Large intestine (tissue), 3 donors: Measurements from ENCODE around the gene MTFMT. TPM values are rescaled to one million over a fixed set of nuclear protein-coding genes. Genes with fewer than 3 reads are reported as not detected.
"Not testable (repeated sequence)": the region's sequence is repeated elsewhere in the genome, so short reads cannot be mapped to it uniquely, and the experiment has no call there.

Experiments
- DNase-seq, 2 donors: peaks; one replicate each; pipeline versions ENCODE4 v3.0.0 to v3.0.0-alpha.2; 2013
- H3K27ac ChIP-seq: one replicate; pipeline ENCODE4 v1.5.1; 2013; ENCODE audit warnings: low read length
- H3K27me3 ChIP-seq: 2 replicates; pipeline ENCODE4 v1.6.1; 2013; ENCODE audit warnings: low read length; ENCODE audit not compliant: control insufficient read depth, insufficient read depth
- H3K36me3 ChIP-seq: 2 replicates; pipeline ENCODE4 v1.6.1; 2013; ENCODE audit warnings: low read length; ENCODE audit not compliant: control insufficient read depth, insufficient read depth
- H3K4me1 ChIP-seq: one replicate; pipeline ENCODE4 v1.6.1; 2013; ENCODE audit warnings: low read length; ENCODE audit not compliant: control insufficient read depth, insufficient read depth
- H3K4me3 ChIP-seq: one replicate; pipeline ENCODE4 v1.5.1; 2013; ENCODE audit warnings: low read length
- H3K9me3 ChIP-seq: one replicate; pipeline ENCODE4 v1.6.1; 2013; ENCODE audit warnings: mild to moderate bottlenecking, low read depth, low read length, moderate library complexity; ENCODE audit not compliant: control insufficient read depth
- WGBS: methylation state at CpG from one replicate; pipeline ENCODE4 v1.1.5; 2013; ENCODE audit warnings: low lambda C conversion rate; ENCODE audit not compliant: insufficient coverage; 5-methylcytosine and 5-hydroxymethylcytosine counted together
- polyA plus RNA-seq: library from polyadenylated mRNA; unstranded; fragments of 120-200 nt; gene quantifications from one replicate; pipeline ENCODE4 v1.2.1, GENCODE V29; 2013

Gene MTFMT
- polyA plus RNA-seq, 1 donor: 14.4 TPM

DNA sequence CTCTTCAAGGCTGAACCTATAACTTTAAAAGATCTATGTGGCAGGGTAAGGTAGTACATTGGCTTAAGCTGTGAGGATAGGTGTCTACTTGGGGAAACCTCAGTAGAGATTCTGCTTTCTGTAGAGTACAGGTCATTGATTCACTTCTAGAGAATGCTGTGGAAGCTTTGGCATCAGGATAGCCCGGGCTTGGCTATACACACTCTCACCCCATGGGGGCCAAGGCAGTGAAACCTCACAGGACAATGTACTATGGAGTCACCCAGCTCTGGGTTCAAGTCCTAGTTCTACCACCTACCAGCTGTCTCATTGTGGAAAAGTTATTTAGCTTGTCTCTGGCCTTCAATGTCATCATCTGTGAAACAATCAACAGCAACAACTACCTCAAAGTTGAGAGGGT lies 9.0 kb downstream of the MTFMT start:
- no peaks in the 10 kb centered on the region for H3K27me3 ChIP-seq
- H3K27ac ChIP-seq: no peak overlapping the region
- H3K9me3 ChIP-seq: no peaks in the 10 kb centered on the region
- no CpG with 5 or more reads among the region's 1 CpG for WGBS
- DNase-seq: no peak
- H3K4me3 ChIP-seq: no peak overlapping the region
- peaks cover 40% of the 10 kb centered on the region for H3K36me3 ChIP-seq
- H3K4me1 ChIP-seq: no peaks in the 10 kb centered on the region

DNA sequence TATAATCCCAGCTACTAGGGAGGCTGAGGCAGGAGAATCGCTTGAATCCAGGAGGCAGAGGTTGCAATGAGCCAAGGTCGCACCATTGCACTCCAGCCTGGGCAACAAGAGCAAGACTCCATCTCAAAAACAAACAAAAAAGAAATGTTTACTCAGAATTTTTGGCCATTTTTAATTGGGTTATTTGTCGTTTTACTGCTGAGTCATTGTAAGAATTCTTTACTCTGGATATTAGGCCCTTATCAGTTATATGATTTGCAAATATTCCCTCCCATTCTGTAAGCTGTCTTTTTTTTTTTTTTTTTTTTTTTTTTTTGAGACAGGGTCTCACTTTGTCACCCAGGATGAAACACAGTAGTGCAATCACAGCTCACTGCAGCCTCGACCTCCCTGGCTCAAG lies 18.2 kb downstream of the MTFMT start:
- not testable (repeated sequence) for H3K27ac ChIP-seq, H3K27me3 ChIP-seq, H3K4me1 ChIP-seq, H3K4me3 ChIP-seq, DNase-seq
- 60% methylated on average over 1 of the region's 4 CpGs for WGBS
- Histone ChIP-seq H3K36me3 (peaks cover 31% of the 10 kb centered on the region), H3K9me3 (peaks cover 10% of the 10 kb centered on the region)

DNA sequence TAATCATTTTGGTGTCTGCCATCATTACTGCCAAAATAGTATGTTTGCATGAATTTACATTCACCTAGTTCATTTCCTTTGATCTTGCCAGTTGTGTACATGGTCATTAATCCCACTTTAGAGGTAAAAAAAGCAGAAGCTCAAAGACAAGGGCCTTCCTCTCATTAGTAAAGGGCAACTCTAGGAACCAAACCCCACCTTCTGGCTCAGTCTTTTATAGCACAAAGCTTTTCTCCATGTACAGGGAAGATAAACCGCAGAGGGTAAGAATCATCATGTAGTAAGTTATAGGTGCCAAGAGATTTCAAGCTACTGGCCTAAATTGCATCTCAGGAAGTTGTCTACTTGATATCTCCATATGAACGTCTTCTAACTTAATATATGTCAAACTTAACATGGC lies 20.5 kb downstream of the MTFMT start:
- H3K4me3 ChIP-seq: no peak overlapping the region
- no peak overlapping the region for H3K27ac ChIP-seq
- no peaks in the 10 kb centered on the region for H3K27me3 ChIP-seq
- H3K9me3 ChIP-seq: peaks cover 7% of the 10 kb centered on the region
- peaks cover 22% of the 10 kb centered on the region for H3K36me3 ChIP-seq
- no peaks in the 10 kb centered on the region for H3K4me1 ChIP-seq
- no peak for DNase-seq
- 100% methylated on average over 1 of the region's 2 CpGs for WGBS

GRCh38 chr15:65006876-65007275 lies 22.6 kb downstream of the MTFMT start:
- 100% methylated on average over 1 of the region's 3 CpGs for WGBS
- no peaks in the 10 kb centered on the region for H3K4me1 ChIP-seq

DNA sequence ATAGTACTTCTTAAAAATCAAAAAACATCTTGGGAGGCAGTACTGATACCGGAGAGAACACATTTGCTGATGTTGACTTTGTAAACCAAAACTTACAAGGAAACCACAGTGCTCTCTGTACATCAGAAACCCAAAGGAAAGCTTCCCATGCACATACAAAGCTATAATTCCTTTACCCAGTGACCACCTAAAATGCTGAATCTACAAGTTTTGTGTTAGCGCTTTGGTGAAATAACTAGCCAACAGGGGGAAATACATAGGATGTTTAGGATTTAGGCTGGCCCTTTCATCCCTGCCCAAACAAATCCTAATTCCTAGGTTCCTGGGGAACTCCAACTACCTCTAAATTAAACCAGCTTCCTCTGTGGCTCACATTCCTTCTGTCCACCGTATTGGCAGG lies 24.4 kb downstream of the MTFMT start:
- WGBS: 100% methylated on average over 1 of the region's 3 CpGs
- Histone ChIP-seq H3K27ac (no peak overlapping the region), H3K36me3 (peaks cover 11% of the 10 kb centered on the region), H3K4me3 (no peak overlapping the region), H3K9me3 (no peaks in the 10 kb centered on the region), H3K4me1 (no peaks in the 10 kb centered on the region), H3K27me3 (no peaks in the 10 kb centered on the region)
- DNase-seq: no peak

More at GRCh38 chr15:65006876-65007275, 22.6 kb downstream of the MTFMT start:
- H3K4me3 ChIP-seq: no peak overlapping the region
- no peak for DNase-seq
- no peaks in the 10 kb centered on the region for H3K27me3 ChIP-seq
- no peaks in the 10 kb centered on the region for H3K9me3 ChIP-seq
- H3K36me3 ChIP-seq: peaks cover 14% of the 10 kb centered on the region
- H3K27ac ChIP-seq: no peak overlapping the region

GRCh38 chr15:64997745-64998375 lies 31.6 kb downstream of the MTFMT start:
- Histone ChIP-seq H3K4me1 (peaks cover 5% of the 10 kb centered on the region), H3K27me3 (no peaks in the 10 kb centered on the region), H3K9me3 (no peaks in the 10 kb centered on the region), H3K4me3 (no peak overlapping the region), H3K36me3 (peaks cover 1% of the 10 kb centered on the region), H3K27ac (peak overlapping the region; percentile 2)
- DNase-seq: peak; percentile 46 to 70
- no CpG with 5 or more reads among the region's 4 CpGs for WGBS

- WGBS: no CpG with 5 or more reads among the region's 5 CpGs
- no peaks in the 10 kb centered on the region for H3K36me3 ChIP-seq
- H3K9me3 ChIP-seq: no peaks in the 10 kb centered on the region
These were observed 32.4 kb downstream of the MTFMT start for GRCh38 chr15:64997066-64997465.

GRCh38 chr15:64993290-64993689 lies 36.1 kb downstream of the MTFMT start:
- WGBS: no CpG with 5 or more reads among the region's 1 CpG

More at GRCh38 chr15:64997066-64997465, 32.4 kb downstream of the MTFMT start:
- DNase-seq: no peak
- no peak overlapping the region for H3K27ac ChIP-seq
- peaks cover 5% of the 10 kb centered on the region for H3K4me1 ChIP-seq
- H3K27me3 ChIP-seq: no peaks in the 10 kb centered on the region
- no peak overlapping the region for H3K4me3 ChIP-seq

GRCh38 chr15:64991536-64992135 lies 37.8 kb downstream of the MTFMT start:
- Histone ChIP-seq H3K36me3 (peaks cover 3% of the 10 kb centered on the region), H3K27ac (no peak overlapping the region), H3K4me3 (no peak overlapping the region), H3K4me1 (peaks cover 19% of the 10 kb centered on the region), H3K9me3 (no peaks in the 10 kb centered on the region), H3K27me3 (no peaks in the 10 kb centered on the region)
- DNase-seq: no peak
- no CpG with 5 or more reads among the region's 2 CpGs for WGBS

More at GRCh38 chr15:64993290-64993689, 36.1 kb downstream of the MTFMT start:
- peaks cover 18% of the 10 kb centered on the region for H3K4me1 ChIP-seq
- no peaks in the 10 kb centered on the region for H3K9me3 ChIP-seq
- no peaks in the 10 kb centered on the region for H3K27me3 ChIP-seq
- H3K27ac ChIP-seq: peak overlapping the region; percentile 50
- H3K36me3 ChIP-seq: no peaks in the 10 kb centered on the region
- H3K4me3 ChIP-seq: no peak overlapping the region
- DNase-seq: no peak

- Histone ChIP-seq H3K9me3 (no peaks in the 10 kb centered on the region), H3K4me1 (peaks cover 24% of the 10 kb centered on the region), H3K27ac (peak overlapping the region; percentile 94), H3K4me3 (peak overlapping the region; percentile 81), H3K36me3 (peaks cover 3% of the 10 kb centered on the region), H3K27me3 (no peaks in the 10 kb centered on the region)
- 5% methylated on average over 5 of the region's 9 CpGs for WGBS
- no peak for DNase-seq
These were observed 39.3 kb downstream of the MTFMT start for GRCh38 chr15:64990168-64990470.
